ENCODE results near the gene STIP1.
"Not testable (repeated sequence)": the region's sequence is repeated elsewhere in the genome, so short reads cannot be mapped to it uniquely, and the experiment has no call there.

DNA sequence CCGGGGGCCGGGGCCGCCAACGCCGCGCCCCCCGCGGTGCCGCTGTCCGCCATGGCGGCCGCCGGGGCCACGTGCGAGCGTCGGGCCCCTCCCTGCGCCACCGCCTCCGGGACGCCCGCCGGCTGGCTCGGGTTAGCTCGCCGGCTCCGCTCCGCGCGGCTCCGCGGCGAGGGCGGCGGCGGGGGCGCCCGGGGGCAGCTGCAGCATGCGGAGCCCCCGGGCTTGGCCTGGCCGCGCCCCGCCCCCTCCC is 60.6 kb downstream of the STIP1 start:
- not testable (repeated sequence) for TF ChIP-seq MAZ (IDR thresholded peaks at IDR 0.05; ENCODE audit: borderline replicate concordance, low read depth, low read length); POLR2A (IDR thresholded peaks at IDR 0.05; ENCODE audit: low read depth, low read length); FOS (IDR thresholded peaks at IDR 0.05; ENCODE audit: low read depth, low read length); NFE2L2 (IDR thresholded peaks at IDR 0.05; ENCODE audit: low read depth, low read length); CHD1 (IDR thresholded peaks at IDR 0.05; ENCODE audit: low read depth, low read length); BHLHE40 (IDR thresholded peaks at IDR 0.05; ENCODE audit: low read depth, low read length); SMC3 (IDR thresholded peaks at IDR 0.05; ENCODE audit: low read depth, low read length); RFX5 (IDR thresholded peaks at IDR 0.05; ENCODE audit: low read depth, low read length)
- TF ChIP-seq, protein P1, sequence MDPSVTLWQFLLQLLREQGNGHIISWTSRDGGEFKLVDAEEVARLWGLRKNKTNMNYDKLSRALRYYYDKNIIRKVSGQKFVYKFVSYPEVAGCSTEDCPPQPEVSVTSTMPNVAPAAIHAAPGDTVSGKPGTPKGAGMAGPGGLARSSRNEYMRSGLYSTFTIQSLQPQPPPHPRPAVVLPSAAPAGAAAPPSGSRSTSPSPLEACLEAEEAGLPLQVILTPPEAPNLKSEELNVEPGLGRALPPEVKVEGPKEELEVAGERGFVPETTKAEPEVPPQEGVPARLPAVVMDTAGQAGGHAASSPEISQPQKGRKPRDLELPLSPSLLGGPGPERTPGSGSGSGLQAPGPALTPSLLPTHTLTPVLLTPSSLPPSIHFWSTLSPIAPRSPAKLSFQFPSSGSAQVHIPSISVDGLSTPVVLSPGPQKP (IDR thresholded peaks at IDR 0.05; ENCODE audit: borderline replicate concordance, low read depth, low read length): not testable (repeated sequence)
- TF ChIP-seq, protein P2, sequence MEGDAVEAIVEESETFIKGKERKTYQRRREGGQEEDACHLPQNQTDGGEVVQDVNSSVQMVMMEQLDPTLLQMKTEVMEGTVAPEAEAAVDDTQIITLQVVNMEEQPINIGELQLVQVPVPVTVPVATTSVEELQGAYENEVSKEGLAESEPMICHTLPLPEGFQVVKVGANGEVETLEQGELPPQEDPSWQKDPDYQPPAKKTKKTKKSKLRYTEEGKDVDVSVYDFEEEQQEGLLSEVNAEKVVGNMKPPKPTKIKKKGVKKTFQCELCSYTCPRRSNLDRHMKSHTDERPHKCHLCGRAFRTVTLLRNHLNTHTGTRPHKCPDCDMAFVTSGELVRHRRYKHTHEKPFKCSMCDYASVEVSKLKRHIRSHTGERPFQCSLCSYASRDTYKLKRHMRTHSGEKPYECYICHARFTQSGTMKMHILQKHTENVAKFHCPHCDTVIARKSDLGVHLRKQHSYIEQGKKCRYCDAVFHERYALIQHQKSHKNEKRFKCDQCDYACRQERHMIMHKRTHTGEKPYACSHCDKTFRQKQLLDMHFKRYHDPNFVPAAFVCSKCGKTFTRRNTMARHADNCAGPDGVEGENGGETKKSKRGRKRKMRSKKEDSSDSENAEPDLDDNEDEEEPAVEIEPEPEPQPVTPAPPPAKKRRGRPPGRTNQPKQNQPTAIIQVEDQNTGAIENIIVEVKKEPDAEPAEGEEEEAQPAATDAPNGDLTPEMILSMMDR (conservative IDR thresholded peaks at IDR 0.05; ENCODE audit: low read depth, low read length): not testable (repeated sequence)
- TF ChIP-seq, protein P3, sequence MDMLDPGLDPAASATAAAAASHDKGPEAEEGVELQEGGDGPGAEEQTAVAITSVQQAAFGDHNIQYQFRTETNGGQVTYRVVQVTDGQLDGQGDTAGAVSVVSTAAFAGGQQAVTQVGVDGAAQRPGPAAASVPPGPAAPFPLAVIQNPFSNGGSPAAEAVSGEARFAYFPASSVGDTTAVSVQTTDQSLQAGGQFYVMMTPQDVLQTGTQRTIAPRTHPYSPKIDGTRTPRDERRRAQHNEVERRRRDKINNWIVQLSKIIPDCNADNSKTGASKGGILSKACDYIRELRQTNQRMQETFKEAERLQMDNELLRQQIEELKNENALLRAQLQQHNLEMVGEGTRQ (IDR thresholded peaks at IDR 0.05; ENCODE audit: low read depth, low read length): not testable (repeated sequence)
- TF ChIP-seq MXI1 (IDR thresholded peaks at IDR 0.05; ENCODE audit: borderline replicate concordance, low read depth, low read length): peak; percentile 50; the same call in 1 of the 2 replicates
